Measurements from ENCODE around the gene SLC36A1. TPM values are rescaled to one million over a fixed set of nuclear protein-coding genes. Genes with fewer than 3 reads are reported as not detected.

Gene SLC36A1
- polyA plus RNA-seq, 1 of the 3 experiments (the other 2 are of a cell fraction), result 4.1 TPM

GRCh38 chr5:151459680-151460324 lies 12.4 kb downstream of the SLC36A1 start:
- Histone ChIP-seq H3K27ac (ENCODE audit: low read depth in 2 of 2, low read length in 1 of 2) (no peak overlapping the region), H3K9me2 (no peaks in the 10 kb centered on the region), H3F3A (replicated peaks; ENCODE audit: insufficient read depth) (no peaks in the 10 kb centered on the region), H3K27me3 (ENCODE audit: insufficient read depth) (no peaks in the 10 kb centered on the region), H3K79me2 (ENCODE audit: insufficient read depth) (no peaks in the 10 kb centered on the region), H3K4me2 (no peak overlapping the region), H3K9me3 (no peaks in the 10 kb centered on the region), H3K4me3 (ENCODE audit: low read depth in 2 of 2, low read length in 1 of 2) (no peak overlapping the region), H3K36me3 (replicated peaks in 1 of 2; ENCODE audit: control insufficient read depth in 1 of 2, insufficient read depth in 2 of 2, low read length in 1 of 2) (peaks cover 0 to 6% of the 10 kb centered on the region in 2 experiments), H3K4me1 (ENCODE audit: control insufficient read depth in 1 of 2, insufficient read depth in 2 of 2, low read depth in 1 of 2, low read length in 1 of 2) (no peaks in the 10 kb centered on the region), H2AFZ (ENCODE audit: low read depth) (no peak overlapping the region), H4K20me1 (ENCODE audit: insufficient read depth) (no peaks in the 10 kb centered on the region), H3K9ac (no peak overlapping the region)
- ChIA-PET CTCF (interaction anchor here (1.3 to 7.2 kb wide), 6 partner anchors 11 to 281 kb away, joined by 3 to 60 read pairs (median 4); partner anchors contain the start of gene SLC36A1), POLR2A (no interaction called here)
- WGBS (ENCODE audit: low lambda C conversion rate), result 83% methylated on average over 4 of the region's 4 CpGs
- no peak for TF ChIP-seq GATA2 (CRISPR knock-in tag; IDR thresholded peaks at IDR 0.05)
- no peak for TF ChIP-seq MAX (IDR thresholded peaks at IDR 0.05; ENCODE audit: low read depth)
- no peak for TF ChIP-seq CTCF (IDR thresholded peaks at IDR 0.05)
- TF ChIP-seq IRF3 (IDR thresholded peaks at IDR 0.05; ENCODE audit: low read depth, low read length), result no peak
- TF ChIP-seq TCF12 (IDR thresholded peaks at IDR 0.05), result no peak
- no peak for TF ChIP-seq REST (IDR thresholded peaks at IDR 0.05; ENCODE audit: low read depth, low read length)
- TF ChIP-seq TAF1 (IDR thresholded peaks at IDR 0.05; ENCODE audit: borderline replicate concordance, low read depth, low read length), result no peak
- no peak for TF ChIP-seq USF1 (IDR thresholded peaks at IDR 0.05; ENCODE audit: borderline replicate concordance, low read depth)
- no peak for TF ChIP-seq GABPA (IDR thresholded peaks at IDR 0.05; ENCODE audit: low read depth)
- TF ChIP-seq JUND (IDR thresholded peaks at IDR 0.05), result no peak
- no peak for TF ChIP-seq TEAD4 (IDR thresholded peaks at IDR 0.05; ENCODE audit: borderline replicate concordance, insufficient read depth)
- no peak for TF ChIP-seq FOXJ3 (CRISPR knock-in tag; IDR thresholded peaks at IDR 0.05)
- no peak for TF ChIP-seq SMC3 (IDR thresholded peaks at IDR 0.05; ENCODE audit: low read depth, low read length)
- TF ChIP-seq ZBTB33 (IDR thresholded peaks at IDR 0.05; ENCODE audit: borderline replicate concordance, low read depth), result no peak
- no peak for TF ChIP-seq FOXM1 (IDR thresholded peaks at IDR 0.05; ENCODE audit: low read depth)
- TF ChIP-seq POLR2AphosphoS5 (IDR thresholded peaks at IDR 0.05; ENCODE audit: low read depth, low read length), result no peak
- DNase-seq, result no peak
